HepG2 (cell line): ENCODE results near the gene FXR2.

Source experiments
- CC2D1A ChIP-seq: sonication (generic); formaldehyde crosslinking; IDR thresholded peaks from 2 replicates; pipeline ENCODE4 v1.8.1; 2023; ENCODE audit warnings: mild to moderate bottlenecking, missing genetic modification reagents
- EHMT2 ChIP-seq: fragments of 200-600 bp; sonication (generic); IDR thresholded peaks from 2 replicates; pipeline ENCODE4 v1.7.0; 2017; ENCODE audit warnings: antibody characterized with exemption, low read depth, low read length, borderline replicate concordance
- EZH2 ChIP-seq: conservative IDR thresholded peaks from 2 replicates; pipeline ENCODE4 v1.6.1; 2012; ENCODE audit warnings: mild to moderate bottlenecking, low read depth, low read length, moderate library complexity
- ZFP62 ChIP-seq: sonication (generic); formaldehyde crosslinking; IDR thresholded peaks from 2 replicates; pipeline ENCODE4 v1.4.0; 2020; ENCODE audit warnings: missing genetic modification reagents
- TF ChIP-seq, protein P1 (sequence below): sonication (generic); formaldehyde crosslinking; IDR thresholded peaks from 2 replicates; pipeline ENCODE4 v1.5.0; 2020; ENCODE audit warnings: mild to moderate bottlenecking, missing genetic modification reagents, moderate library complexity

DNA sequence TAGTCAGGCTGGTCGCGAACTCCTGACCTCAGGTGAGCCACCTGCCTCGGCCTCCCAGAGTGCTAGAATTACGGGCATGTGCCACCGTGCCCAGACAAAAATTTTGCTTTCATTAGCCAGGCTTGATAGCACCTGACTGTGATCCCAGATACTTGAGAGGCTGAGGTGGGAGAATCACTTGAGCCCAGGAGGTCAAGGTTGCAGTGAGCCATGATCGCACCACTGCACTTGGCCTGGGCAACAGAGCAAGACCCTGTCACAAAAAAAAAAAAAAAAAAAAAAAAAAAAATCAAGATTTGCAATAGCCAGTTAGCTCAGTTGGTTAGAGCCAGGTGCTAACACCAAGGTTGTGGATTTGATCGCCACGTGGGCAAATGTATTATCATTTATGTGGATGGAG is 6.1 kb upstream of the FXR2 start:
- TF ChIP-seq CC2D1A (CRISPR knock-in tag), result no peak
- no peak for TF ChIP-seq EHMT2
- no peak for TF ChIP-seq EZH2
- TF ChIP-seq, protein P1, sequence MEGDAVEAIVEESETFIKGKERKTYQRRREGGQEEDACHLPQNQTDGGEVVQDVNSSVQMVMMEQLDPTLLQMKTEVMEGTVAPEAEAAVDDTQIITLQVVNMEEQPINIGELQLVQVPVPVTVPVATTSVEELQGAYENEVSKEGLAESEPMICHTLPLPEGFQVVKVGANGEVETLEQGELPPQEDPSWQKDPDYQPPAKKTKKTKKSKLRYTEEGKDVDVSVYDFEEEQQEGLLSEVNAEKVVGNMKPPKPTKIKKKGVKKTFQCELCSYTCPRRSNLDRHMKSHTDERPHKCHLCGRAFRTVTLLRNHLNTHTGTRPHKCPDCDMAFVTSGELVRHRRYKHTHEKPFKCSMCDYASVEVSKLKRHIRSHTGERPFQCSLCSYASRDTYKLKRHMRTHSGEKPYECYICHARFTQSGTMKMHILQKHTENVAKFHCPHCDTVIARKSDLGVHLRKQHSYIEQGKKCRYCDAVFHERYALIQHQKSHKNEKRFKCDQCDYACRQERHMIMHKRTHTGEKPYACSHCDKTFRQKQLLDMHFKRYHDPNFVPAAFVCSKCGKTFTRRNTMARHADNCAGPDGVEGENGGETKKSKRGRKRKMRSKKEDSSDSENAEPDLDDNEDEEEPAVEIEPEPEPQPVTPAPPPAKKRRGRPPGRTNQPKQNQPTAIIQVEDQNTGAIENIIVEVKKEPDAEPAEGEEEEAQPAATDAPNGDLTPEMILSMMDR (CRISPR knock-in tag), result no peak
- TF ChIP-seq ZFP62 (CRISPR knock-in tag), result no peak
